GM21526 (cell line): ENCODE data around the gene SLC35A3.
"Not testable (repeated sequence)": the region's sequence is repeated elsewhere in the genome, so short reads cannot be mapped to it uniquely, and the experiment has no call there.

Experiments
- ATAC-seq: cut with Tn5 transposase; IDR thresholded peaks from one replicate; pipeline ENCODE4 v1.9.1; 2021; ENCODE audit warnings: moderate library complexity; ENCODE audit not compliant: unreplicated experiment, low FRiP score

The SLC35A3 gene

DNA sequence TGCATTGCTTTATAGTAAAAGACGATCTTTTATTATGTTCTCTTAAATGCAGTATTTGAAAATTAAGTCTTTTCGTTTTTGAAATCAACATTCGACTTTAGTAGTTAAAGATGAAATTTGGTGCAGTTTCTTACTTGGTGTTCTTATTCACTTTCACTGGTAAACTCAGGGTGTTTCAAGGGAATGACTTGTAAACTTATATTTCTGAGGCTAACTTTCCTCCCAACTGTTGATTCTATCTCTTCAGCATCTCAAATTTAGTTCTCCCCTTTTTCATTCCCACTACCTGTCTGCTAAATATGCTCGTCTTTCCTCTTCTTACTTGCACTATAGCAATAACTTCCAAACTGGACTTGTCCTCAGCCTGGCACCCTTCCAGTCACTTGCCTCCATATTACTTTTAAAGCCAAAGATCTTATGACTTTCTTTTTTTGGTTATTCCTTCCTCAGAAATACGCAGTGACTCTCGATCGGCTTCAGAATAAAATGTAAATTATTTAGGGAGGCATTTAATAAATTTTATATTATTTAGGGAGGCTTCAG is 988 bp downstream of the SLC35A3 start:
- no peak for ATAC-seq

DNA sequence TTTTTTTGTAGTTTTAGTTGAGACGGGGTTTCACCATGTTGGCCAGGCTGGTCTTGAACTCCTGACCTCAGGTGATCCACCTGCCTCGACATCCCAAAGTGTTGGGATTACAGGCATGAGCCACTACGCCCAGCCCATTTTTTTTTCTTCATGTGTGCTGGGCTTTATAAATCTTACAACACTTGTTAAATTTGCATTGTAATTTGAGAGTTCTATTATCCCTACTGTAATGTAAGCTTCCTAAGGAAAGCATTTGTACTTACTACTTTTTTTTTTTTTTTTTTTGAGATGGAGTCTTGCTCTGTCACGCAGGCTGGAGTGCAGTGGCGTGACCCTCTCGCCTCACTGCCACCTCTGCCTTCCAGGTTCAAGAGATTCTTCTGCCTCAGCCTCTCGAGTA is 2.3 kb downstream of the SLC35A3 start:
- not testable (repeated sequence) for ATAC-seq

- ATAC-seq = no peak
Observed at GRCh38 chr1:99975529-99975928, 5.7 kb downstream of the SLC35A3 start.

GRCh38 chr1:99977326-99977725 is 7.5 kb downstream of the SLC35A3 start:
- not testable (repeated sequence) for ATAC-seq

DNA sequence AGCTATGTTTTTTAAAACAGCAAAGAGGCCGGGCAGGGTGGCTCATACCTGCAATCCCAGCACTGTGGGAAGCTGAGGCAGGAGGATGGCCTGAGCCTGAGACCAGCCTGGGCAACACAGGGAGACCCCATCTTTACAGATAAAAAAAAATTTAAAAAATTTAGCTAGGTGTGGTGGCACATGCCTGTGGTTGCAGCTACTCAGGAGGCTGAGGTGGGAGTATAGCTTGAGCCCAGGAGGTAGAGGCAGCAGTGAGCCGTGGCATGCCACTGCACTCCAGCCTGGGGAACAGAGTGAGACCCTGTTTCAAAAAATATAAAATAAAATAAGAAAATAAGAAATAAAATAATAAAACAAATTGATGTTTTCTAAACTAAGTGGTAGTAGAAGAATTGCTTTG is 8.4 kb downstream of the SLC35A3 start:
- no peak for ATAC-seq

GRCh38 chr1:99979091-99979490 is 9.3 kb downstream of the SLC35A3 start:
- no peak for ATAC-seq

DNA sequence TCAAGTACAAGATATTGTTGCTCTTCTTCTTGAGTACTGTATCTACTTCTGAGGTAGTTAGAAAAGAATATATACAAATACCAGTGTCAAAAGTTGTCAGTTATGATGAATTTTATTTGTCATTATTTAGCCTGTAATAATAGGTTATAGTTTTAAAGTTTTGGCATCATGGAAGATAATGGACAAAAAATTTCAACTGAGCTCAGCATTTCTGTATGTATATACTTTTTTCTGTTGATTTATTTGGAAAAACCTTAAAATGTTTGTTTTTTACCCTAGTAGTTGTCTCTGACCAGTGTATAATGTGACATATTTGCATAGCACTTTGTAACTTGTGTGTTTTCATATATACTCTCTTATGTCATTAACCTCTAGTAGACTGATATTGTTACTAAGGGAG is 11.1 kb downstream of the SLC35A3 start:
- no peak for ATAC-seq

DNA sequence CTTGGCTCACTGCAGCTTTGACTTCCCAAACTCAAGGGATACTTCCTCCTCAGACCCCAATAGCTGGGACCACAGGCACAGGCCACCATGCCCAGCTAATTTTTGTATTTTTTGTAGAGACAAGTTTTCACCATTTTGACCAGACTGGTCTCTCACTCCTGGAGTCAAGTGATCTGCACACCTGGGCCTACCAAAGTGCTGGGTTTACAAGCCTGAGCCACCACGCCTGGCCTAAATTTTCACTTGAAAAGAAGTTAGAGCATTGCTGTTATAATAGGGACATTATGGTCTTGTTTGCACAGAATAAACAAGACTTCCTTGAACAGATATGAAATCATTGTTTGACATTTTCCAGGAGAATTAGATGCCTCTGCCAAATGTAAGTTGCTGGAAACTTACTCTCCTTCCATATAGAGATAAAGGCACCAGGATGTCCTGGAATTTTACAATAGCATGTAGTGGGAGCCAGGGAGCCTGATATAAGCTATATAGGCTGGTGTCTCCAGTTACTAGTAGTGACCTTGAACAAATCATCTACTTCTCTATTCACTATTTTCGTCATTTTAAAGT is 16.9 kb downstream of the SLC35A3 start:
- ATAC-seq = no peak

GRCh38 chr1:99988210-99988765 is 18.5 kb downstream of the SLC35A3 start:
- no peak for ATAC-seq

DNA sequence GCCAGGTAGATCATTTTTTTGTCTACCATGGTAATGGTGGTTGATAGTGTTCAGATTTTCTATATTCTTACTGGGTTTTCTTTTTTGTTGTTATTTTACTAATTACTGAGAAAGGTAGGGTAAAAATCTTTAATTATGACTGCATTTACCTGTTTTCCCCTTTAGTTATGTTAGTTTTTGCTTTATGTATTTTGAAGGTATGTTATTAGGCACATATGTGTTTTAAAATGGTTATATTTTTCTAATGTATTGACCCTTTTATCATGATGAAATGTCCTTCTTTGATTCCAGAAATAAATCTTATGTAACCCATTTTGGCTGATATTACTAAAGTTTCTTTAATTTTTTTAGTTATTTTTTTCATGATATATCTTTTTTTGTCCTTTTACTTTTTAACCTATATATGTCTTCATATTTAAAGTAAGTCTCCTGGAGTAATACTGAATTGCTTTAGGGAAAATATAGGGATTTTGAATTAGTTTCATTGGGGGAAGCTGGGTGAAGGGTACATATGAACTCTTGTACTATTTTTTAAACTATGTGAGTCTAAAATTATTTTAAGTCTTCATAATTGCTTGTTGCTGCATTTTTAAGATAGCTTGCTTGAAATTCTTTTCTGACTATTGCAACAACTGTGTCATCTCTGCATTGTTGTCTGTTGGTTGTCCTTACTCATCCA is 22.4 kb downstream of the SLC35A3 start:
- ATAC-seq = no peak

GRCh38 chr1:99992760-99993467 is 23.1 kb downstream of the SLC35A3 start:
- ATAC-seq = no peak

DNA sequence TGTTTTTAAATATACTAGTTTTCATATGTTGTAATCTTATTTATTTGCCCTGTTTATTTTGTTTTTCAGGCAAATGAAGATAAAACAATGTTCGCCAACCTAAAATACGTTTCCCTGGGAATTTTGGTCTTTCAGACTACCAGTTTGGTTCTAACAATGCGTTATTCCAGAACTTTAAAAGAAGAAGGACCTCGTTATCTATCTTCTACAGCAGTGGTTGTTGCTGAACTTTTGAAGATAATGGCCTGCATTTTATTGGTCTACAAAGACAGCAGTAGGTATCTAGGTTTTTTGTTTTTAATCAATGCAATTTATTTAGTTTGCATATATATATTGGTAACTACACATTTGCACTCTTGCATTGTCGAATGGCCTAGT is 23.7 kb downstream of the SLC35A3 start:
- ATAC-seq = no peak

DNA sequence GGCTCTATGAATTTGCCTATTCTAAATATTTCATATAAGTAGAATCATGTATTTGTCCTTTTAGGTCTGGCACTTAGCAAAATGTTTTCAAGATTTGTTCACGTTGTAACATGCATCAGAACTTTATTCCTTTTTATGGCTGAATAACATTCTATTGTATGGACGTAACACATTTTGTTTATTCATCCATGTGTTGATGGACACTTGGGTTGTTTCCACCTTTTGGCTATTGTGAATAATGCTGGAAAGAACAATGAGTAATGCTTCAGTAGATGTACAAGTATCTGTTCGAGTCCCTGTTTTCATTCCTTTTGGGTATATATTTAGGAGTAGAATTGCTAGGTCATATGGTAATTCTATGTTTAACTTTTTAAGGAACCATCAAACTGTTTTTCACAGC is 24.7 kb downstream of the SLC35A3 start:
- no peak for ATAC-seq

DNA sequence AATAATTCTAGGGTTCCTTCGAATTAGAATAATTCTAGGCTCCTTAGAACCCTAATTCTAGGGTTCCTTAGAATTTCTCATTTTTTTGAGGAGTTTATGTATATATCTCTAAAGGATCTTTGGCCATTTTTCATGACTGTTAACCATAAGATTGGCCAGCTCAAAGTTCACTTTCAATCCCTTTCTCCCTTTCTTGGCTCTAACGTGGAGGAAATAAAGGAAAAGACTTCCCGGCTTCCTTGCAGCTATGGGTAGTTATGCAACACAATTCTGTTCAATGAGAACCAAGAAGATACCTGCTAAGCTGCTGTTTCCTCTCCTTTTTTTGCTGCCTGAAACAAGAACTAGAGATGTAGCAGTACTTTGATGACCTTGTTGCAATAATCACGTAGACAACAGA is 27.2 kb downstream of the SLC35A3 start:
- no peak for ATAC-seq

- no peak for ATAC-seq
Observed at GRCh38 chr1:100001462-100001861, 31.7 kb downstream of the SLC35A3 start.

- no peak for ATAC-seq
Observed at GRCh38 chr1:100005424-100005823, 35.6 kb downstream of the SLC35A3 start.

- no peak for ATAC-seq
Observed at GRCh38 chr1:100006688-100007087, 36.9 kb downstream of the SLC35A3 start.

DNA sequence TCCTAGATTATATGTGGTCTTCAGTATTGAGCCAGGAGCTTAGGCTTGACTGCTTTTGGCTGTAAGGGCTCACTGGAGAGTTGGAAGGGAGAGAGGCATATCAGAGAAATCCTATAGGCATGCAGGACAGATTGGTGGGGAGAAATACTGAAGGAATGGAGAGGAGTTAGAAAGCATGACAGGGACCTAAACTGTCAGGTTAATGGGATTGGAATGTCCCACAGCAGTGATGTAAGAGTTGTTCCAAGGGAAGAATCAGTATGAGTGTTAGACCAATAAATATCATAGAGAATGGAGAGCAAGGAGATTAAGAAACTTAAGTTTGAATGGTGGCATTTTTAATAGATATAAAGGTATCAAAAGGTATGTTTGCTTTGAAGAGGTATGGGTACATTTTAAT is 39.7 kb downstream of the SLC35A3 start:
- no peak for ATAC-seq

GRCh38 chr1:100010804-100011203 is 41.0 kb downstream of the SLC35A3 start:
- ATAC-seq = no peak

DNA sequence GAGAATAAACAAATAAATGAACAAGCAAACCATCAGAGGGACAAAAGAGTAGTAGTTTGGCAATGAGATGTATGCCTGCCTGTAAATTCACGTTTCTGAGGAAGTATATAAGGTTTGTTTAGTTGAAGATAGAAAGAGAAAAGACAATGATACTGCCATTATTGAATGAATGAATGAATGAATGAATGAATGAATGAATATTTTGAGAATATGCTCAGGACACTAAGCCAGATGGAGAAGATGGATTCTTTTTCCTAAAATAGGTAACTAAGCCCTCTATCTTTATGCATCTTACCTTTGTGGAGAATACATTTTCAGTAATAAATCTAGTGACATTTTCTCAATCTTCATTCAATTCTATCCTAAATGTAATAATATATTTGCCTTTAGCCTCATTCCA is 49.4 kb downstream of the SLC35A3 start:
- ATAC-seq = no peak

- no peak for ATAC-seq
Observed at GRCh38 chr1:100023482-100023881, 53.7 kb downstream of the SLC35A3 start.
